Fibroblast of lung (primary cell): ENCODE data around the gene THAP9.

Experiments used
- CTCF ChIP-seq, 2 donors: IDR thresholded peaks in 1 of 2; conservative IDR thresholded peaks in 1 of 2; 1 replicate in 1 of 2; 2 replicates in 1 of 2; pipeline ENCODE4 v1.5.1; 2011 to 2012; ENCODE audit warnings: low read length in 2 of 2, control low read depth in 1 of 2, inconsistent platforms in 1 of 2, low read depth in 1 of 2, mild to moderate bottlenecking in 1 of 2
- EZH2 ChIP-seq: IDR thresholded peaks from 2 replicates; pipeline ENCODE4 v1.5.1; 2012; ENCODE audit warnings: low read length, control low read depth, mild to moderate bottlenecking; ENCODE audit errors: missing control alignments

DNA sequence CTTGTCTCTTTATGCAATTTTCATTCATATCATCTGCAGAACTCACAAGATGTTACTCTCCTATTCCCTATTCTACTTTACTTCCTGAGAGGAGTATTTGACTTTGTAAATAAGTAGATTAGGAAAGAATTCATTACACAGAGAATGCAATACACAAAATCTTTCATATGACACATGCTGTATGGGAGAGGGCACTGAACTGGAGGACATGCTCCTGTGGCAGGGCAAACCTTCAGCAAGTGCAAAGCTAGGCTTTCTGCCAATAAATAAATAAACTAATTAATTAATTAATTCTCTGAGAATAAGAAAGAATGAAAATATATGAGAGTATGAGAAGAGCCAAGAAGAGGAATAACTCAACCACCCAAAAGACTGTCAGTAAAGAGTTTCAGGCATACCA is 33.9 kb downstream of the THAP9 start:
- TF ChIP-seq EZH2 (no peak), CTCF (conservative IDR thresholded peaks at IDR 0.05 in 1 of 2, IDR thresholded peaks at IDR 0.05 in 1 of 2; ENCODE audit: low read depth in 1 of 2, low read length in 2 of 2) (no peak)
